Left kidney (tissue), 8 donors: ENCODE results near the gene GPANK1. TPM values are rescaled to one million over a fixed set of nuclear protein-coding genes. Genes with fewer than 3 reads are reported as not detected.
"Not testable (repeated sequence)": the region's sequence is repeated elsewhere in the genome, so short reads cannot be mapped to it uniquely, and the experiment has no call there.

ENCODE experiments used
- DNase-seq: peaks from one replicate; pipeline ENCODE4 v3.0.0-alpha.2; 2013
- long read RNA-seq, 8 donors: transcript quantifications; one replicate each; lab custom pipeline, GENCODE V29; 2026
- polyA plus RNA-seq: library from polyadenylated mRNA; unstranded; fragments of 120-200 nt; gene quantifications from one replicate; pipeline ENCODE4 v1.2.1, GENCODE V29; 2013; ENCODE audit not compliant: insufficient read length

The GPANK1 gene
- polyA plus RNA-seq: 27.5 TPM
- long read RNA-seq, donor 1, partial matches to known transcripts: 28 of 29 reads
- long read RNA-seq, donor 1, other reads (novel, unspliced or antisense): 0 of 29 reads
- long read RNA-seq, donor 2, transcript GPANK1-203 (3 exons, 1,910 nt): major isoform, 5 of 21 reads
- long read RNA-seq, donor 2, partial matches to known transcripts: 16 of 21 reads
- long read RNA-seq, donor 2, other reads (novel, unspliced or antisense): 0 of 21 reads
- long read RNA-seq, donor 3, partial matches to known transcripts: 21 of 23 reads
- long read RNA-seq, donor 3, other reads (novel, unspliced or antisense): 0 of 23 reads
- long read RNA-seq, donor 4, partial matches to known transcripts: 10 of 10 reads
- long read RNA-seq, donor 4, other reads (novel, unspliced or antisense): 0 of 10 reads
- long read RNA-seq, donor 5, partial matches to known transcripts: 241 of 577 reads
- long read RNA-seq, donor 5, other reads (novel, unspliced or antisense): 331 of 577 reads
- long read RNA-seq, donor 6, partial matches to known transcripts: 26 of 28 reads
- long read RNA-seq, donor 6, other reads (novel, unspliced or antisense): 0 of 28 reads
- long read RNA-seq, donor 7, partial matches to known transcripts: 41 of 45 reads
- long read RNA-seq, donor 7, other reads (novel, unspliced or antisense): 0 of 45 reads
- long read RNA-seq, donor 8, transcript GPANK1-203 (3 exons, 1,910 nt): major isoform, 5 of 5 reads
- long read RNA-seq, donor 8, partial matches to known transcripts: 0 of 5 reads
- long read RNA-seq, donor 8, other reads (novel, unspliced or antisense): 0 of 5 reads

GRCh38 chr6:31664790-31665500 lies at the start of gene GPANK1:
Gene GPANK1, minus strand, starts transcription at chr6:31664997. Its CDS starts 519 bp downstream, at chr6:31664478.
- peak; percentile 95 for DNase-seq

GRCh38 chr6:31713991-31714684 lies 49.3 kb upstream of the GPANK1 start:
- peak; percentile 49 for DNase-seq

GRCh38 chr6:31713465-31713864 lies 48.7 kb upstream of the GPANK1 start:
- DNase-seq: no peak

- DNase-seq: no peak
Measured at GRCh38 chr6:31712296-31712695, 47.5 kb upstream of the GPANK1 start.

GRCh38 chr6:31711233-31711632 lies 46.4 kb upstream of the GPANK1 start:
- DNase-seq: no peak

GRCh38 chr6:31710523-31711219 lies 45.9 kb upstream of the GPANK1 start:
- DNase-seq: no peak

GRCh38 chr6:31709157-31709556 lies 44.4 kb upstream of the GPANK1 start:
- not testable (repeated sequence) for DNase-seq

- DNase-seq: no peak
Measured at GRCh38 chr6:31708224-31708623, 43.4 kb upstream of the GPANK1 start.

GRCh38 chr6:31707701-31708100 lies 42.9 kb upstream of the GPANK1 start:
- no peak for DNase-seq

- DNase-seq: no peak
Measured at GRCh38 chr6:31706599-31706998, 41.8 kb upstream of the GPANK1 start, which contains the start of gene LY6G6F. Gene LY6G6F, plus strand, starts transcription at chr6:31706866. Its CDS starts 41 bp downstream, at chr6:31706907.

- DNase-seq: no peak
Measured at GRCh38 chr6:31705931-31706330, 41.1 kb upstream of the GPANK1 start.

- DNase-seq: peak; percentile 99
Measured at GRCh38 chr6:31702819-31703716, 38.3 kb upstream of the GPANK1 start, which contains the start of gene ABHD16A. Gene ABHD16A, minus strand, starts transcription at chr6:31703324. Its CDS starts 43 bp downstream, at chr6:31703281.

GRCh38 chr6:31702405-31702818 lies 37.6 kb upstream of the GPANK1 start:
- no peak for DNase-seq

- DNase-seq: no peak
Measured at GRCh38 chr6:31701666-31702404, 37.0 kb upstream of the GPANK1 start.

- no peak for DNase-seq
Measured at GRCh38 chr6:31700740-31701401, 36.1 kb upstream of the GPANK1 start.

- no peak for DNase-seq
Measured at GRCh38 chr6:31697555-31697954, 32.8 kb upstream of the GPANK1 start.

- no peak for DNase-seq
Measured at GRCh38 chr6:31693535-31693934, 28.7 kb upstream of the GPANK1 start.

GRCh38 chr6:31692886-31693285 lies 28.1 kb upstream of the GPANK1 start:
- no peak for DNase-seq

GRCh38 chr6:31692353-31692752 lies 27.6 kb upstream of the GPANK1 start:
- DNase-seq: no peak
